ENCODE data around the gene EVPLL.

DNA sequence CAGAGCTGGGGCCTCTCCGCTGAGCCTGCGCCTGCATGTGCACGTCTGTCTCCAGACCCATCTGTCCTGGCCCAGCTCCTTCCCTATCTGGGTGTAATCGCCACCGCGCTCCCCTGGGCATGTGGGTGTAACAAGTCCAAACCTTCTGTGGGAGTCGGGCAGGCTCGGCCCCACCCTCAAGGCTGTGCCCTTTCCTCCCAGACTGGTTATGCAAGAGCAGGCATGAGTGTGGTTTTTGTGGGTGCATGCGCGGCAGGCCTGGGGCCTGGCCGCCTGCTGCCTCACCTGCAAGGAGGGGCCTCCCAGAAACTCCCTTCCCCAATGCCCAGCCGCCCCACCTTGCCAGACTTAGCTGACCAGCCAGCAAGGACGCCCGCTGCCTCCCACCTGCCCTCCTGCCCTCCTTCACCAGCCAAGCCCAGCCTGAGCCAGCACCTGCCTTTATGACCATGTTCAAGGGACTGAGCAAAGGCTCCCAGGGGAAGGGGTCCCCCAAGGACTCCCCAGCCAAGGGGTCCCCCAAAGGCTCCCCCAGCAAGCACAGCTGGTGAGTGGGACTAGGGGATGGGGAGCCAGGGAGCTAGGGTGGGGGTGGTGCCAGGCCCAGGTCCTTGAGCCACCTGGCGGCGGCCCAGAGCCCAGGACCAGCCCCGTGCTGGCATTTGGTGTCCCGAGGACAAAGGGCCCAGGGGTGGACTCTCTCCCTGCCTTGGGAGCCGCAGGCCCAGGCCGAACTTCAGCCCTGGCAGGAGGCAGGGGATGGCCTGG lies at the start of gene EVPLL:
- TF ChIP-seq POLR2A (IDR thresholded peaks at IDR 0.05) (no peak), EP300 (IDR thresholded peaks at IDR 0.05) (no peak)

Data from ovary (tissue), 1 donor.